ENCODE measurements around the gene PPP1R10. TPM values are rescaled to one million over a fixed set of nuclear protein-coding genes. Genes with fewer than 3 reads are reported as not detected.

PPP1R10 gene
- total and polyA plus RNA-seq, 2 of the 13 experiments (the other 11 are each of a cell fraction or from before 2014, with no cell fraction given) = 26.3 to 38.4 TPM

GRCh38 chr6:30617565-30618269 is 674 bp upstream of the PPP1R10 start, which contains the start of gene MRPS18B (continued):
- TF ChIP-seq ZBTB14 (CRISPR knock-in tag; IDR thresholded peaks at IDR 0.05) (no peak), THAP9 (CRISPR knock-in tag; IDR thresholded peaks at IDR 0.05; ENCODE audit: borderline replicate concordance) (peak; percentile 99), ZNF713 (CRISPR knock-in tag; IDR thresholded peaks at IDR 0.05) (0 out of 2 replicates have a peak, but pooled peaks have one; percentile 87), ZC3H4 (CRISPR knock-in tag; IDR thresholded peaks at IDR 0.05; ENCODE audit: borderline replicate concordance) (no peak), HMG20A (CRISPR knock-in tag; IDR thresholded peaks at IDR 0.05; ENCODE audit: borderline replicate concordance) (no peak), ZSCAN31 (CRISPR knock-in tag; IDR thresholded peaks at IDR 0.05; ENCODE audit: low read depth) (0 out of 2 replicates have a peak, but pooled peaks have one; percentile 3), TBP (CRISPR knock-in tag; IDR thresholded peaks at IDR 0.05) (no peak), ZNF607 (CRISPR knock-in tag; IDR thresholded peaks at IDR 0.05; ENCODE audit: borderline replicate concordance) (0 out of 2 replicates have a peak, but pooled peaks have one; percentile 19), ZNF138 (CRISPR knock-in tag; IDR thresholded peaks at IDR 0.05; ENCODE audit: low read depth) (no peak), WIZ (CRISPR knock-in tag; IDR thresholded peaks at IDR 0.05) (peak; percentile 8; the same call in 1 of the 2 replicates), ZC3H13 (CRISPR knock-in tag; IDR thresholded peaks at IDR 0.05) (0 out of 2 replicates have a peak, but pooled peaks have one; percentile 63), MAFG (CRISPR knock-in tag; IDR thresholded peaks at IDR 0.05) (no peak), FLYWCH1 (CRISPR knock-in tag; IDR thresholded peaks at IDR 0.05) (0 out of 2 replicates have a peak, but pooled peaks have one; percentile 66), ZNF431 (CRISPR knock-in tag; IDR thresholded peaks at IDR 0.05; ENCODE audit: borderline replicate concordance, low read depth) (no peak), ZZZ3 (CRISPR knock-in tag; IDR thresholded peaks at IDR 0.05; ENCODE audit: borderline replicate concordance) (no peak)
- TF ChIP-seq, protein P1, sequence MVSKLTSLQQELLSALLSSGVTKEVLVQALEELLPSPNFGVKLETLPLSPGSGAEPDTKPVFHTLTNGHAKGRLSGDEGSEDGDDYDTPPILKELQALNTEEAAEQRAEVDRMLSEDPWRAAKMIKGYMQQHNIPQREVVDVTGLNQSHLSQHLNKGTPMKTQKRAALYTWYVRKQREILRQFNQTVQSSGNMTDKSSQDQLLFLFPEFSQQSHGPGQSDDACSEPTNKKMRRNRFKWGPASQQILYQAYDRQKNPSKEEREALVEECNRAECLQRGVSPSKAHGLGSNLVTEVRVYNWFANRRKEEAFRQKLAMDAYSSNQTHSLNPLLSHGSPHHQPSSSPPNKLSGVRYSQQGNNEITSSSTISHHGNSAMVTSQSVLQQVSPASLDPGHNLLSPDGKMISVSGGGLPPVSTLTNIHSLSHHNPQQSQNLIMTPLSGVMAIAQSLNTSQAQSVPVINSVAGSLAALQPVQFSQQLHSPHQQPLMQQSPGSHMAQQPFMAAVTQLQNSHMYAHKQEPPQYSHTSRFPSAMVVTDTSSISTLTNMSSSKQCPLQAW (CRISPR knock-in tag; IDR thresholded peaks at IDR 0.05) = peak; percentile 72
- TF ChIP-seq, protein P2, sequence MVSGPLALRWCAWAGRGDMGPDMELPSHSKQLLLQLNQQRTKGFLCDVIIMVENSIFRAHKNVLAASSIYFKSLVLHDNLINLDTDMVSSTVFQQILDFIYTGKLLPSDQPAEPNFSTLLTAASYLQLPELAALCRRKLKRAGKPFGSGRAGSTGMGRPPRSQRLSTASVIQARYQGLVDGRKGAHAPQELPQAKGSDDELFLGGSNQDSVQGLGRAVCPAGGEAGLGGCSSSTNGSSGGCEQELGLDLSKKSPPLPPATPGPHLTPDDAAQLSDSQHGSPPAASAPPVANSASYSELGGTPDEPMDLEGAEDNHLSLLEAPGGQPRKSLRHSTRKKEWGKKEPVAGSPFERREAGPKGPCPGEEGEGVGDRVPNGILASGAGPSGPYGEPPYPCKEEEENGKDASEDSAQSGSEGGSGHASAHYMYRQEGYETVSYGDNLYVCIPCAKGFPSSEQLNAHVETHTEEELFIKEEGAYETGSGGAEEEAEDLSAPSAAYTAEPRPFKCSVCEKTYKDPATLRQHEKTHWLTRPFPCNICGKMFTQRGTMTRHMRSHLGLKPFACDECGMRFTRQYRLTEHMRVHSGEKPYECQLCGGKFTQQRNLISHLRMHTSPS (CRISPR knock-in tag; IDR thresholded peaks at IDR 0.05; ENCODE audit: low read depth) = peak; percentile 17; the same call in 1 of the 2 replicates
